Measurements from ENCODE around the gene MKS1. TPM values are rescaled to one million over a fixed set of nuclear protein-coding genes. Genes with fewer than 3 reads are reported as not detected.

Gene MKS1
- total RNA-seq, 4 donors from 2014 or later, result 2.2 to 6.7 (median 2.8) TPM

DNA sequence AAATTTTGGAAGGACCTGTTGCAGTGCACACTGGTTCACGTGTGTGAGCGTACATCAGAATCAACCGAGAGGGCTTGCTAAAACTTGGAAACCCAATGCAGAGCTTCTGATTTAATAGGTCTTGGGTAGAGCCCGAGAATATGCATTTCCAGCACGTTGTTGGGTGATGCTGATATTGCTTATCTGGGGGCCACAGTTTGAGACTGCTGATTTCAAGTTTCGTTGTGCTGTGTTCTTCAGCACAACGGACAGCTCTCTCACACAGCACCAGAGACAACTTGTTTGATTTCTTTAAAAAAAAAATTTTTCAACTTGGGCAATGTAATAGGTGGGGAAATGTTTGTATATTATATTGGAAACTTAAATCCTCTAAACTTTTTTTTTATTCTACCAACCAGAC lies 42.9 kb downstream of the MKS1 start:
- Histone ChIP-seq H3K4me1 (no peaks in the 10 kb centered on the region), H3K27me3 (no peaks in the 10 kb centered on the region), H3K36me3 (no peaks in the 10 kb centered on the region), H3K4me3 (no peak overlapping the region), H3K9me3 (no peaks in the 10 kb centered on the region), H3K27ac (no peak overlapping the region)
- in situ Hi-C loops (cut with MboI; ENCODE audit: low sequenced_read_pairs in 4 of 4), result no loop called here
- DNase-seq (no peak), ATAC-seq (no peak)
- intact Hi-C loops (cut with DNase I; ENCODE audit: low total_unique reads), result no loop called here
- no peak for TF ChIP-seq POLR2A (IDR thresholded peaks at IDR 0.05)
- TF ChIP-seq, protein P1, sequence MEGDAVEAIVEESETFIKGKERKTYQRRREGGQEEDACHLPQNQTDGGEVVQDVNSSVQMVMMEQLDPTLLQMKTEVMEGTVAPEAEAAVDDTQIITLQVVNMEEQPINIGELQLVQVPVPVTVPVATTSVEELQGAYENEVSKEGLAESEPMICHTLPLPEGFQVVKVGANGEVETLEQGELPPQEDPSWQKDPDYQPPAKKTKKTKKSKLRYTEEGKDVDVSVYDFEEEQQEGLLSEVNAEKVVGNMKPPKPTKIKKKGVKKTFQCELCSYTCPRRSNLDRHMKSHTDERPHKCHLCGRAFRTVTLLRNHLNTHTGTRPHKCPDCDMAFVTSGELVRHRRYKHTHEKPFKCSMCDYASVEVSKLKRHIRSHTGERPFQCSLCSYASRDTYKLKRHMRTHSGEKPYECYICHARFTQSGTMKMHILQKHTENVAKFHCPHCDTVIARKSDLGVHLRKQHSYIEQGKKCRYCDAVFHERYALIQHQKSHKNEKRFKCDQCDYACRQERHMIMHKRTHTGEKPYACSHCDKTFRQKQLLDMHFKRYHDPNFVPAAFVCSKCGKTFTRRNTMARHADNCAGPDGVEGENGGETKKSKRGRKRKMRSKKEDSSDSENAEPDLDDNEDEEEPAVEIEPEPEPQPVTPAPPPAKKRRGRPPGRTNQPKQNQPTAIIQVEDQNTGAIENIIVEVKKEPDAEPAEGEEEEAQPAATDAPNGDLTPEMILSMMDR (IDR thresholded peaks at IDR 0.05 in 4 of 5, conservative IDR thresholded peaks at IDR 0.05 in 1 of 5), result no peak

DNA sequence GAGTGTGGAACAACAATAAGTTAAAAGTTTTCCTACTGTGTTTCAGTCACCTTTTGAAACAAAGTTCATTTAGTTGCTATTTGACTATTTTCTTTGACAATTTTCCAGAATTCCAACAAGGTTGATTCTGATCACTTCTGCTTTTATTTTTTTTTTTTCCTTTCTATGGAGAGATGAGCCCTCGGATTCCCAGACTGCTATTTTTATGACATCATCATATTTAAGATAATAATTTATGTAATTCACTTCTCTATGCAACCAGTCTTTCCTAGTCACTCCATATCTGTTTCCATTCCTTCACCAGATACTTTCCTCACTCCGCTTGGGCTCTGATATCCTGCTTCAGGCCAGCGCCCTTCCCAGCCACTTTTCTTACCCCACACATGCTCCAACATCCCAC lies 44.2 kb downstream of the MKS1 start:
- no peak overlapping the region for H3K27ac ChIP-seq
- no peaks in the 10 kb centered on the region for H3K36me3 ChIP-seq
- ATAC-seq (no peak), DNase-seq (no peak)
- H3K9me3 ChIP-seq, result no peaks in the 10 kb centered on the region
- in situ Hi-C loops (cut with MboI; ENCODE audit: low sequenced_read_pairs in 4 of 4) (no loop called here), intact Hi-C loops (cut with DNase I; ENCODE audit: low total_unique reads) (no loop called here)
- TF ChIP-seq, protein P1 (IDR thresholded peaks at IDR 0.05 in 4 of 5, conservative IDR thresholded peaks at IDR 0.05 in 1 of 5), result no peak
- TF ChIP-seq POLR2A (IDR thresholded peaks at IDR 0.05), result no peak
- no peak overlapping the region for H3K4me3 ChIP-seq
- no peaks in the 10 kb centered on the region for H3K27me3 ChIP-seq
- no peaks in the 10 kb centered on the region for H3K4me1 ChIP-seq

DNA sequence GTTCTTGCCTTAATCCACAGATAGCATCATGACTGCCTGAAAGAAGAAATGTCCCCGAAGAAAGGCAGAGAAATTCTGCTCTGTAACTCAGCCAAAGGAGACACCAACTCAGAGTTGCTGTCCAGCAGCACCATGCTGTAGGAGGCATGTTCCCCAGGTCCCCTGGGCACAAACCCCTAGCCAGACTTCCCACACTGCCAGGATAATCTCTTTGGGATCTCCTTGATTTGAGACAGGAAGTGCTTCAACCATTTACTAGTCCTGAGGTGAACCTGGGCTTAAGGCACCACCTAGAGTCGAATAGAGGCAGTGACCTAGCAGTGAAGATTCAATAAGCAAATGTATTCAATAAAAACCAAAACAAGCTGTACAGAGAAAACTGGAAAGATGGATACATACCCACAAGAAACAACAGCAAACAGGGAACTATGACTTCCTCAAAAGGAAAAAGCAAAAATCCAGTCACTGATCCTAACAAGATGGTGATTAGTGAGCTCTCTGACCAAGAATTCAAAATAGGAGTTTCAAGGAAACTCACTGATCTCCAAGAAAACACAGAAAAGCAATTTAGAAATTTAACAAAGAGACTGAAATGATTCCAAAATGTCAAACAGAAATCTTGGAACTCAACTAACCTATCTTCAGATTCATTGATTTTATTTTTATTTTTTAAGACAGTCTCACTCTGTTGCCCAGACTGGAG lies 46.5 kb downstream of the MKS1 start:
- DNase-seq (no peak), ATAC-seq (no peak)
- no peak overlapping the region for H3K27ac ChIP-seq
- TF ChIP-seq, protein P1 (IDR thresholded peaks at IDR 0.05 in 4 of 5, conservative IDR thresholded peaks at IDR 0.05 in 1 of 5), result peak in 1 of 5 experiments; percentile 28
- TF ChIP-seq POLR2A (IDR thresholded peaks at IDR 0.05), result no peak
- in situ Hi-C loops (cut with MboI; ENCODE audit: low sequenced_read_pairs in 4 of 4) (no loop called here), intact Hi-C loops (cut with DNase I; ENCODE audit: low total_unique reads) (no loop called here)
- H3K9me3 ChIP-seq, result no peaks in the 10 kb centered on the region
- no peaks in the 10 kb centered on the region for H3K4me1 ChIP-seq
- H3K4me3 ChIP-seq, result no peak overlapping the region
- peaks cover 0 to 5% (median 2%) of the 10 kb centered on the region in 3 donors for H3K27me3 ChIP-seq
- H3K36me3 ChIP-seq, result no peaks in the 10 kb centered on the region

DNA sequence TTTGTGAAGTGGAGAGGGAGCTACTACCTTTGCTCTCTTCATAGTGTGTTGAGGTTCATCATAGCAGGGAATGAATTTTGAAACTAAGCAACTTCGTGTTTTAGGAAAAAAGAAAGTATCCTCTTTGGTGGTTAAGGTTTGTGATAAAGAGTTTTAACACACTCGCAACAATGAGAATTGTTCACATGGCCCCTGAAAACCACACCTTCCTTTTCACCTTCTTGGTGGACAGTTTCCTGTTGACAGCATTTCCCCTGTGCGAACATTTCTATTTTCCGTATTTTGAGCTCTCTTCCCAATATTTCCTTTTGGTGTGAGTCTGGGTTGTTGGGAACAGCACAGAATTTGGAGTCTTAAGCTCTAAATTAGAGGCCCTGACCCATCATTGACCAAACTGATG lies 48.4 kb downstream of the MKS1 start:
- H3K27ac ChIP-seq, result no peak overlapping the region

More for the DNA sequence above, 48.4 kb downstream of the MKS1 start:
- no peaks in the 10 kb centered on the region for H3K4me1 ChIP-seq
- TF ChIP-seq POLR2A (IDR thresholded peaks at IDR 0.05), result no peak
- TF ChIP-seq, protein P1 (IDR thresholded peaks at IDR 0.05 in 4 of 5, conservative IDR thresholded peaks at IDR 0.05 in 1 of 5), result no peak
- H3K36me3 ChIP-seq, result no peaks in the 10 kb centered on the region
- peaks cover 0 to 9% (median 2%) of the 10 kb centered on the region in 3 donors for H3K27me3 ChIP-seq
- in situ Hi-C loops (cut with MboI; ENCODE audit: low sequenced_read_pairs in 4 of 4), result no loop called here
- H3K9me3 ChIP-seq, result no peaks in the 10 kb centered on the region
- intact Hi-C loops (cut with DNase I; ENCODE audit: low total_unique reads), result no loop called here
- DNase-seq (no peak), ATAC-seq (no peak)
- H3K4me3 ChIP-seq, result no peak overlapping the region

Measured in gastrocnemius medialis (tissue), 4 donors.